HG02870 (cell line): ENCODE results near the gene KIF18B.
"Not testable (repeated sequence)": the region's sequence is repeated elsewhere in the genome, so short reads cannot be mapped to it uniquely, and the experiment has no call there.

Experiments used
- ATAC-seq: cut with Tn5 transposase; IDR thresholded peaks from one replicate; pipeline ENCODE4 v1.9.1; 2021; ENCODE audit warnings: mild to moderate bottlenecking, moderate library complexity; ENCODE audit not compliant: unreplicated experiment

KIF18B gene

GRCh38 chr17:44970136-44970741, 22.7 kb upstream of the KIF18B start:
- no peak for ATAC-seq

- no peak for ATAC-seq
Observed at GRCh38 chr17:44969144-44969780, 21.7 kb upstream of the KIF18B start.

GRCh38 chr17:44968225-44969143, 20.9 kb upstream of the KIF18B start, which contains the start of gene C1QL1:
Gene C1QL1 (minus strand): TSS chr17:44968303. CDS start chr17:44968048, 255 bp downstream.
- peak; percentile 76 for ATAC-seq

GRCh38 chr17:44967907-44968224, 20.3 kb upstream of the KIF18B start:
- no peak for ATAC-seq

GRCh38 chr17:44967026-44967906, 19.7 kb upstream of the KIF18B start:
- ATAC-seq: no peak

- no peak for ATAC-seq
Observed at GRCh38 chr17:44966348-44967025, 18.9 kb upstream of the KIF18B start.

GRCh38 chr17:44965481-44966234, 18.1 kb upstream of the KIF18B start:
- no peak for ATAC-seq

- ATAC-seq: no peak
Observed at GRCh38 chr17:44961921-44962350, 14.4 kb upstream of the KIF18B start.

GRCh38 chr17:44960691-44961090, 13.1 kb upstream of the KIF18B start:
- no peak for ATAC-seq

- ATAC-seq: no peak
Observed at GRCh38 chr17:44959821-44960531, 12.4 kb upstream of the KIF18B start.

- no peak for ATAC-seq
Observed at GRCh38 chr17:44956998-44957981, 9.7 kb upstream of the KIF18B start.

GRCh38 chr17:44955674-44956425, 8.3 kb upstream of the KIF18B start:
- ATAC-seq: no peak

- ATAC-seq: no peak
Observed at GRCh38 chr17:44952946-44953475, 5.4 kb upstream of the KIF18B start.

- ATAC-seq: no peak
Observed at GRCh38 chr17:44948315-44948795, 782 bp upstream of the KIF18B start.

- ATAC-seq: not testable (repeated sequence)
Observed at GRCh38 chr17:44945652-44946051, 1.9 kb downstream of the KIF18B start.

GRCh38 chr17:44942456-44942855, 5.1 kb downstream of the KIF18B start:
- ATAC-seq: no peak
